ENCODE results near the gene AKAP7.

Gene AKAP7

DNA sequence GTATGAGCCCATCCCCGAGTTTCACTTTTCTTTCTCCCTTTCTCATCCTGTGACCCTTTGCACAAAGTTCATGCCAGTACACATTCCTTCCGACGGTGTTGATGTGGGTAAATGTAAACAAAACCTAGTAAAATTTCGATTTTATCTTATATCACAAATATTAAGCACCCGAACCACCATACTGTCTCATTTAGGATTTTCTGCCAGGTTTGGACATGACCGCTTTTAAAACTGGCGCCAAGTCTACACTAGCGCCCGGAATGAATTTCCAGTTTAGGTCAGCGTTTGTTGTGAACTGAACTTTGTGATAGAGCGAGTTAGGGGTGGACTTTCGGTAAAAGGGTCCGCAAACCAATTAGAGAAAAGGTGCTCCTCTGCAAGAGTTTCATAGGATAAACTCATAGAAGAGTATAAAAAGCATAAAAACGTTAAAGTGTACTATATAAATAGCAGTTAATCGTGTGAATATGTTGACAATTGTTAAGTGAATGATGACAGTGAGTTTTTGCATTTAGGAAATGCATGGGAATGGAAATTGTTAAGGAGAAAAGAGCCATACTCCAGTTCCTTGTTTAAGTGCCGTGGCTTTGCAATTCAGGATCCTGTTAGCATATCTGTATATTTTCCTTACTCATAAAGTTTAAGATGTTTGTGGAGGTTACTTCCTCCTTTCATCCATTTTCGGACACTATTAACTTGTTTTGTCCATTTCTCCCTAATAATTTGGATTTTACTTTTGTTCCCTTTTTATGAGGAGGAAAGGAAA lies 937 bp downstream of the AKAP7 start:
- H3K4me3 ChIP-seq (ENCODE audit: low read depth, low read length) = peak overlapping the region; percentile 65
- no peak overlapping the region for H3K9ac ChIP-seq (ENCODE audit: low read depth, low read length)
- no peaks in the 10 kb centered on the region for H3K36me3 ChIP-seq (ENCODE audit: control insufficient read depth, insufficient read depth, low read length)
- peaks cover 3% of the 10 kb centered on the region for H3K4me1 ChIP-seq (ENCODE audit: control insufficient read depth, insufficient read depth, low read length)
- H3K27me3 ChIP-seq (ENCODE audit: control insufficient read depth, insufficient read depth, low read length) = peaks cover 18% of the 10 kb centered on the region
- no peaks in the 10 kb centered on the region for H3K9me3 ChIP-seq (ENCODE audit: control insufficient read depth, insufficient read depth, low read length)

GRCh38 chr6:131139599-131139998 lies 4.3 kb downstream of the AKAP7 start:
- H3K9ac ChIP-seq (ENCODE audit: low read depth, low read length) = no peak overlapping the region

GRCh38 chr6:131143319-131143718 lies 8.1 kb downstream of the AKAP7 start:
- no peaks in the 10 kb centered on the region for H3K9me3 ChIP-seq (ENCODE audit: control insufficient read depth, insufficient read depth, low read length)
- H3K4me3 ChIP-seq (ENCODE audit: low read depth, low read length) = no peak overlapping the region
- H3K4me1 ChIP-seq (ENCODE audit: control insufficient read depth, insufficient read depth, low read length) = no peaks in the 10 kb centered on the region
- H3K27me3 ChIP-seq (ENCODE audit: control insufficient read depth, insufficient read depth, low read length) = no peaks in the 10 kb centered on the region
- no peaks in the 10 kb centered on the region for H3K36me3 ChIP-seq (ENCODE audit: control insufficient read depth, insufficient read depth, low read length)
- no peak overlapping the region for H3K9ac ChIP-seq (ENCODE audit: low read depth, low read length)

More at GRCh38 chr6:131139599-131139998, 4.3 kb downstream of the AKAP7 start:
- Histone ChIP-seq H3K4me3 (ENCODE audit: low read depth, low read length) (no peak overlapping the region), H3K27me3 (ENCODE audit: control insufficient read depth, insufficient read depth, low read length) (peaks cover 11% of the 10 kb centered on the region), H3K36me3 (ENCODE audit: control insufficient read depth, insufficient read depth, low read length) (no peaks in the 10 kb centered on the region), H3K4me1 (ENCODE audit: control insufficient read depth, insufficient read depth, low read length) (peaks cover 3% of the 10 kb centered on the region), H3K9me3 (ENCODE audit: control insufficient read depth, insufficient read depth, low read length) (no peaks in the 10 kb centered on the region)

- no peaks in the 10 kb centered on the region for H3K27me3 ChIP-seq (ENCODE audit: control insufficient read depth, insufficient read depth, low read length)
- no peaks in the 10 kb centered on the region for H3K4me1 ChIP-seq (ENCODE audit: control insufficient read depth, insufficient read depth, low read length)
- no peaks in the 10 kb centered on the region for H3K9me3 ChIP-seq (ENCODE audit: control insufficient read depth, insufficient read depth, low read length)
- H3K36me3 ChIP-seq (ENCODE audit: control insufficient read depth, insufficient read depth, low read length) = no peaks in the 10 kb centered on the region
- H3K9ac ChIP-seq (ENCODE audit: low read depth, low read length) = no peak overlapping the region
- no peak overlapping the region for H3K4me3 ChIP-seq (ENCODE audit: low read depth, low read length)
These were observed 11.6 kb downstream of the AKAP7 start for GRCh38 chr6:131146865-131147264.

- H3K9me3 ChIP-seq (ENCODE audit: control insufficient read depth, insufficient read depth, low read length) = no peaks in the 10 kb centered on the region
- H3K9ac ChIP-seq (ENCODE audit: low read depth, low read length) = no peak overlapping the region
- no peaks in the 10 kb centered on the region for H3K27me3 ChIP-seq (ENCODE audit: control insufficient read depth, insufficient read depth, low read length)
- no peak overlapping the region for H3K4me3 ChIP-seq (ENCODE audit: low read depth, low read length)
- no peaks in the 10 kb centered on the region for H3K36me3 ChIP-seq (ENCODE audit: control insufficient read depth, insufficient read depth, low read length)
- H3K4me1 ChIP-seq (ENCODE audit: control insufficient read depth, insufficient read depth, low read length) = no peaks in the 10 kb centered on the region
These were observed 21.1 kb downstream of the AKAP7 start for GRCh38 chr6:131156411-131156810.

DNA sequence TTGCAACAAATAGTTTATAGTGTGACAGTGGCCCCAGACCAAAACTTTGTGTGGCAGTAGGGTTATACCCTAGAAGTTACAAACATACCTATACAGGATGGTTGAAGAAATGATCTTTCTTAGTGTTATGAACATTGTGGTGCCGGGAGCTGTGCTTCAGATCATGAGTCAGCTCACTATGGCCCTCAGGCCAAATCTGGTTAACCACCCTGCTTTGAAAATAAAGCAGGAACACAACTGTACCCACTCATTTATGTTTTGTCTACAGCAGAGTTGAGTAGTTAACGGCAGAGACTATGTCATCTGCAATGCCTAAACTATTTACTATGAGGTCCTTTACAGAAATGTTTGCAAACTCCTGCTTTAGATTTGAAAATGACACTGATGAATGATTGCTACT lies 24.3 kb downstream of the AKAP7 start:
- no peak overlapping the region for H3K9ac ChIP-seq (ENCODE audit: low read depth, low read length)
- no peaks in the 10 kb centered on the region for H3K36me3 ChIP-seq (ENCODE audit: control insufficient read depth, insufficient read depth, low read length)
- H3K4me1 ChIP-seq (ENCODE audit: control insufficient read depth, insufficient read depth, low read length) = peaks cover 18% of the 10 kb centered on the region
- no peaks in the 10 kb centered on the region for H3K9me3 ChIP-seq (ENCODE audit: control insufficient read depth, insufficient read depth, low read length)
- H3K4me3 ChIP-seq (ENCODE audit: low read depth, low read length) = no peak overlapping the region
- no peaks in the 10 kb centered on the region for H3K27me3 ChIP-seq (ENCODE audit: control insufficient read depth, insufficient read depth, low read length)

GRCh38 chr6:131160254-131160758 lies 25.0 kb downstream of the AKAP7 start:
- Histone ChIP-seq H3K27me3 (ENCODE audit: control insufficient read depth, insufficient read depth, low read length) (no peaks in the 10 kb centered on the region), H3K4me1 (ENCODE audit: control insufficient read depth, insufficient read depth, low read length) (peaks cover 18% of the 10 kb centered on the region), H3K36me3 (ENCODE audit: control insufficient read depth, insufficient read depth, low read length) (no peaks in the 10 kb centered on the region), H3K4me3 (ENCODE audit: low read depth, low read length) (no peak overlapping the region), H3K9me3 (ENCODE audit: control insufficient read depth, insufficient read depth, low read length) (no peaks in the 10 kb centered on the region), H3K9ac (ENCODE audit: low read depth, low read length) (no peak overlapping the region)

DNA sequence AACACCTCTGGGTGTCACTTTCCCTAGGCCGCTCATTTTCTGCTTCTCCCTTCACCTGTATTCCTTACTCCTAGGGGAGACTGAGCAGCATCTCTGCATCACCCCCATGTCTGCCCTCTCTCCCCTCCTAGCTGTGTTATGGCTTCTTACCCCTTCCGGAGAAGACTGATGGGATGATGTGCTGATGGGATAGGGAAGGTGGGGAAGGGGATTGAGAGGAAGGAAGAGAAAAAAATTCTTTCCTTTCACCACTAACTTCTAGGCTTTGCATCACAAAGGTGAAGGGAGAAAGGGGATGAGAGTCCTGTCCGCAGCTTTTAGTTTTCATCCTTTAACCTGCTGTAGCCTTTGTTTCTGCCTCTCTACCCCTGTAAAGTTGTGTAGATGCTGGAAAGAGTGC lies 26.7 kb downstream of the AKAP7 start:
- H3K36me3 ChIP-seq (ENCODE audit: control insufficient read depth, insufficient read depth, low read length) = no peaks in the 10 kb centered on the region
- H3K9ac ChIP-seq (ENCODE audit: low read depth, low read length) = no peak overlapping the region
- peaks cover 18% of the 10 kb centered on the region for H3K4me1 ChIP-seq (ENCODE audit: control insufficient read depth, insufficient read depth, low read length)
- no peak overlapping the region for H3K4me3 ChIP-seq (ENCODE audit: low read depth, low read length)
- no peaks in the 10 kb centered on the region for H3K9me3 ChIP-seq (ENCODE audit: control insufficient read depth, insufficient read depth, low read length)
- H3K27me3 ChIP-seq (ENCODE audit: control insufficient read depth, insufficient read depth, low read length) = no peaks in the 10 kb centered on the region

DNA sequence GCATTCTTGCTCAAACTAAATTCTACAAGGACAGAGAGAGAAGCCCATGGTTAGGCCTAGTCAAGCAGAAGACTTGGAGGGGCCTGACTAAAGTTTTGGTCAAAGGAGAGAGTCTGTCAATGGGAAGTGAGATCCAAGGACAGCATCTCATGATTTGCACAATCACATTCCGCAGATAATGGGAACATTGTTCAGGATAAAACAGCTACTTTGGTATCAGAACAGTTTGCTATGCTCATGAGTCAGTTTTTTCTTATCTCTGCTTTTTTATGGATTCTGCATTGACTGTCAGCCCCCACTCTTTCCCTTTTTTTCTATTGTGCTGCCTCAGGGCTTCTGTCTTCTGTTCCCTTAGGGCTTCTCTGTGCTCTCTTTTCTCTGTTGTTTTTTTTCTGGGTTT lies 28.6 kb downstream of the AKAP7 start:
- Histone ChIP-seq H3K9ac (ENCODE audit: low read depth, low read length) (no peak overlapping the region), H3K27me3 (ENCODE audit: control insufficient read depth, insufficient read depth, low read length) (no peaks in the 10 kb centered on the region), H3K9me3 (ENCODE audit: control insufficient read depth, insufficient read depth, low read length) (no peaks in the 10 kb centered on the region), H3K4me1 (ENCODE audit: control insufficient read depth, insufficient read depth, low read length) (peaks cover 18% of the 10 kb centered on the region), H3K4me3 (ENCODE audit: low read depth, low read length) (no peak overlapping the region), H3K36me3 (ENCODE audit: control insufficient read depth, insufficient read depth, low read length) (no peaks in the 10 kb centered on the region)

DNA sequence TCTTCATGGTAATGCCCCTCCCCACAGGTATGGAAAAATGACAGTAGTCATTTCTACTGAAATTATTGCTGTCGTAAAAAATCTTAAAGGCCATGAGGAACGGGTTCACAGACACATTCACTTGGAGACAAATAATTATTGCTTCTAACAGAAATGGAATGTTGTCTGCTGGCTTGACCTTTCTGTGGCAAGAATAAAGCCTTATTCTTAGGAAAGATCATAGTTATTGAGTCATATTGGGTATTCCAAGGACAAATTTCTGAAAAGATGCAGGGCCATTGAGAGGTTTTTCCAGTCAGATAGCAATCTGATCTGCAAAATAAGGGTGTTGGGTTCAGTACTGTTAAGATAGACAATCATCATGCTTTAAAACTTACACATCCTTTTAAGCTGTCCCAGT lies 29.2 kb downstream of the AKAP7 start:
- H3K9me3 ChIP-seq (ENCODE audit: control insufficient read depth, insufficient read depth, low read length) = no peaks in the 10 kb centered on the region
- no peaks in the 10 kb centered on the region for H3K36me3 ChIP-seq (ENCODE audit: control insufficient read depth, insufficient read depth, low read length)
- H3K4me3 ChIP-seq (ENCODE audit: low read depth, low read length) = no peak overlapping the region
- H3K9ac ChIP-seq (ENCODE audit: low read depth, low read length) = no peak overlapping the region
- H3K4me1 ChIP-seq (ENCODE audit: control insufficient read depth, insufficient read depth, low read length) = peaks cover 18% of the 10 kb centered on the region
- no peaks in the 10 kb centered on the region for H3K27me3 ChIP-seq (ENCODE audit: control insufficient read depth, insufficient read depth, low read length)

DNA sequence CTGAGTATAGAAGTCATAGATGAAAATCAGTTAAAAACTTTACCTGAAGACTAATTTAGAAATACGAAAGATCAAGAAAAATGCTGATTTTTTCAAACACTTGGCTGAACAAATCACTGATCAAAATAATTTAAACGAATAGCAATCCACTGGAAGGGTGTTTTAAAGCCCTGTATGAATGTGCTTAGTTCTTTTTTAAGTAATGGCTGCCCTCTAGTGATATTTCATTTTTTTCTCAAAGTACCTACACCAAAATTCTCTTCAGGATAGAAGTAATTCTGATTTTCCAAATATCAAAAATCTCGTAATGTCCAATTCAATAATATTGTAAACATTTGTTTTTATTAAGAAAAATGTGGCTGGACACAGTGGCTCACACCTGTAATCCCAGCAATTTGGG lies 32.5 kb downstream of the AKAP7 start:
- no peak overlapping the region for H3K9ac ChIP-seq (ENCODE audit: low read depth, low read length)
- no peaks in the 10 kb centered on the region for H3K36me3 ChIP-seq (ENCODE audit: control insufficient read depth, insufficient read depth, low read length)
- no peak overlapping the region for H3K4me3 ChIP-seq (ENCODE audit: low read depth, low read length)
- H3K4me1 ChIP-seq (ENCODE audit: control insufficient read depth, insufficient read depth, low read length) = peaks cover 6% of the 10 kb centered on the region
- no peaks in the 10 kb centered on the region for H3K27me3 ChIP-seq (ENCODE audit: control insufficient read depth, insufficient read depth, low read length)
- no peaks in the 10 kb centered on the region for H3K9me3 ChIP-seq (ENCODE audit: control insufficient read depth, insufficient read depth, low read length)

DNA sequence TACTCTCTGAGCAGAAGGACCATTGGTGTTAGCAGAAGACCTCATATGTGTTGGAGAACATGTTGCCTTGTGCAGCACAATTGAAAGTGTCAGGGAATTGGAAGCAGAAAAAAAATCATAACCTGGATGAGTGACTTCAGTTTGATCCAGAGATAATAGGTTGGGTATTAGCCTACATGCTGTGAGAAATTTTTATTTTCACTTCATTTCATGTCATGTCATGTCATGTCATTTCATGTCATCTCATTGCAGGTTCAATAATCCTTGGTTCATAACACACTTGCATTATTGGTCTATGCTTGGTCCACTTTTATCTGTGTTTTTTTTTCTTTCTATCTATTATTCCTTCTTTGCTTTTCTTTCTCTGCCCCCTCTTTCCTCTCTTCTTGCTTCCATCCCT lies 34.3 kb downstream of the AKAP7 start:
- Histone ChIP-seq H3K9ac (ENCODE audit: low read depth, low read length) (no peak overlapping the region), H3K9me3 (ENCODE audit: control insufficient read depth, insufficient read depth, low read length) (no peaks in the 10 kb centered on the region), H3K27me3 (ENCODE audit: control insufficient read depth, insufficient read depth, low read length) (no peaks in the 10 kb centered on the region), H3K36me3 (ENCODE audit: control insufficient read depth, insufficient read depth, low read length) (no peaks in the 10 kb centered on the region), H3K4me3 (ENCODE audit: low read depth, low read length) (no peak overlapping the region), H3K4me1 (ENCODE audit: control insufficient read depth, insufficient read depth, low read length) (no peaks in the 10 kb centered on the region)
